NCI-H128 (cell line): ENCODE results near the gene CRAMP1.

Experiments used
- DNase-seq: peaks from one replicate; lab custom pipeline; 2025; ENCODE audit not compliant: unreplicated experiment; lab: John Stamatoyannopoulos, UW

The CRAMP1 gene

DNA sequence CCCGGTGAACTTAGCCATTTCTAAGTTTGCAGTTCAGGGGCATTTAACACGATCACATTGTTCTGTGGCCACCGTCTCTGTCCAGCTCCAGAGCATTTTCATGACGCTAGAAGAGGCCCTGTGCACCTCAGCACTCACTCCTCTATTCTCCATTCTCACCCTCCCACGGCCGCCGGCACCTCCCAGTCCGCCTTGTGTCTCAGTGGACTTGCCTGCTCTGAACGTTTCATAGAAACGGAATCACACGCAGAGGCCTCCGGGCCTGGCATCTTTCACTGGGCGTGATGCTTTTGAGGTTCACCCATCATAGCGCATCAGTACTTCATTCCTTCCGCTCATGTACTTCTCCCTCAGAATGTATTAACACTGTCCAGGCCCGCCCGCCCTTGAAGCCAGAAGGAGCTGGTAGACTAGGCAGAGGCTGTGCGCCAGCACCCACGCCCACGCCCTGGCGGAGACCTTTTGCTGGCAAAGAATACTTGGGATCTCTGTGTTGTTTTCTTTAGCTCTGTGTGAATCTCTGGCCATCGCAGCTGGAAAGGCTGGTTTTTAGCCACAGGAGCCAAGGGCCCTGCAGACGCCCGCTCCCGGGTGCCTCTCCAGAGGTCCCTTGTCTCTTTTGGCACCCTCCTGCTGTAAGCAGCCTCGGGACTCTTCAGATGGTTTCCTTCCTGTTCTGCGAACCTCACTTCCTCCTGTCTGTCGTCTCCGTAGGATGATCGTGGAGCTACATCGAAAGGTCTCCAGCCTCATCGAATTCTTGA is 42.5 kb downstream of the CRAMP1 start:
- DNase-seq = no peak

DNA sequence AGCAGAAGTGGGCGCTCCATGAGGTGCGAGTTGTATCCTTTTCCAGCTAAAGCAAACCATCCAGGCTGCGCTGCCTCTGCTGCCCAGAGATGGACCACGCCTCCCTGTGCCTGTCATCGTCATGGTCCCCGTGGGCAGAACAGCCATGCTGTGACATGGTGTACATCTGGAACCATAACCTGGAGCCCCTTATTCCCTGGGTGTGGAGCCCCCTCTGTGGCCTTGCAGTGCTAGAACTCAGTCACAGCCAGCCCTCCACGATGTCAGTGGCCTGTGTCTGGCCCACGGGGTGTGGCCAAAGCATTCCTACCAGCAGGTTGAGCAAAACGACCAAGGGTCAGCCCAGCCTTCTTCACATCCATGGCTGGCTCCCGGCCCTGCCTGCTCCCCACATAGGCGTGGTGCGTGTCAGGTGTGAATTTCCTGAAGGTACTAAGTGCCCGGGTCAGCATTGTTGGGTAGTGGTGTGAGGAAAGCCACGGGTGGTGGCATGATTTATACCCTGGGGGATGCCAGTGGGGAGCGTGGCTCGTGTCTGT is 43.2 kb downstream of the CRAMP1 start:
- no peak for DNase-seq

DNA sequence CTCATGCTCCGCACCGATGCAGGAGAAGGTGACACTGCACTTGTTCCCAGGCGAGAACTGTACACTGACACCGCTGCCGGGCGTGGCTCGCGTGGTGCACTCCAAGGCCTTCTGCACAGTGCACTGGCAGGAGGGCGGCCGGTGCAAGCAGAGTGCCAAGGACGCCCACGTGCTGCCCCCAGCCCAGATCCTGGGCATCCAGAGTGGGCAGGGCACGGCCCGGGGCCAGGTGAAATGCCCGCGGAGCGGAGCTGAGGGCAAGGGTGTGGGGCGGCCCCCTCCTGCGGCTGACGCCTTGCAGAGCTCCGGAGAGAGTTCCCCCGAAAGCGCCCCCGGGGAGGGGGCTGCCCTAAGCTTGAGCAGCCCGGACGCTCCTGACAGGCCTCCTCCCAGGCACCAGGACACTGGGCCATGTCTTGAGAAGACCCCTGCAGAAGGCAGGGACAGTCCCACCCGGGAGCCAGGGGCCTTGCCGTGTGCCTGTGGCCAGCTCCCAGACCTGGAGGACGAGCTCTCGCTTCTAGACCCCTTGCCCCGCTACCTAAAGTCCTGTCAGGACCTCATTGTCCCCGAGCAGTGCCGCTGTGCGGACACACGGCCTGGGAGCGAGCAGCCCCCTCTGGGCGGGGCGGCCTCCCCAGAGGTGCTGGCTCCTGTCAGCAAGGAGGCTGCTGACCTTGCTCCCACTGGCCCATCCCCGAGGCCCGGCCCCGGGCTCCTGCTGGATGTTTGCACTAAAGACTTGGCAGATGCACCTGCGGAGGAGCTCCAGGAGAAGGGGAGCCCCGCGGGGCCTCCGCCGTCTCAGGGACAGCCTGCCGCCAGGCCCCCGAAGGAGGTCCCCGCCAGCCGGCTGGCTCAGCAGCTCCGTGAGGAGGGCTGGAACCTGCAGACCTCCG is 44.0 kb downstream of the CRAMP1 start:
- DNase-seq = no peak

DNA sequence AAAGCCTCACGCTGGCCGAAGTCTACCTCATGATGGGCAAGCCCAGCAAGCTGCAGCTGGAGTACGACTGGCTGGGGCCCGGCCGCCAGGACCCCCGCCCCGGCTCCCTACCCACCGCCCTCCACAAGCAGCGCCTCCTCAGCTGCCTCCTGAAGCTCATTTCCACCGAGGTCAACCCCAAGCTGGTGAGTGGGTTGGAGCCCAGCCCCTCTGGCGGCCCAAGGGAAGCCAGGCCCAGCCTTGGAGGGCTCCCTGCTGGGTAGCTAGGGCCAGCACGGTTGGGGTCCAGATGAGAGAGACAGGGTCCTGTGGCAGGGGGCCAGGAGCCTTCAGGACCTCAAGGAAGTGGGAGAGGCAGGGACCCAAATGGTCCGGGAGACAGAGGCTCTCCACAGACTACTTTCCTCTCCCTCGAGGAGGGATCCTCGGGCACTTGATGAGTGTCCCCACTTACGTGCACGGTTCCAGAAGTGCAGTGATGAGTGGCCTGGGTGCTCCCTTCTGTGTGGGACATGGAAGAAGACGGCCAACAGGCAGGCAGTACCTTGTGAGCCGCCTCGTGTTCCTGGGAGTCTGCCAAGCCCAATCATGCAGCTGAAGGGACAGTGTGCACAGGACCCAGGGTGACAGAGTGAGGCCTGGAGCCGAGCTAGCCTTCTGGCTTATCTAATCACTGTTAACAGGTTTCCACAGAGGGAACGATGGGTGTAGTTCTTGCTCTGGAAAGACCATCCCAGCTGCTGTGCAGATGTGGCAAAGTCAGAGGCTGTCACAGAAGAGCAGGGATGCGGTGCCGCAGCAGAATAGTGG is 44.9 kb downstream of the CRAMP1 start:
- no peak for DNase-seq

DNA sequence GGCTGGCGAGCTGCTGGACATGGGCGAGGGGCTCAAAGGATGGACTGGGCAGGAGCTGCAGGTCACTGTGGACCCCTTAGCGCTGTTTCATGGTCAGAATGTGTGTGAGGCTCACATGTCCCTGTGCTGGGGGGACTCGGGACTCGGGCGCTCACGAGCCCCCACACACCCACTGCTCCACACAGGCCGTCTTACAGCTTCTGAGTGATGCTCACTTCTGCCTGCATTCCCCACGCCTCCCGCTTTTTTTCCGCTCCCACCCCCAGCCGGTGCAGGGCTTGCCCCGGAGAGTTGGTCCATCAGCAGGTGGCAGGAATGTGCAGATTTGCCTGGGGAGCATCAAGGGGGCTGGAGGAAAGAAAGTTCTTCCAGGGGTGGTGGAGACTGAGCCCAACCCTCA is 45.7 kb downstream of the CRAMP1 start:
- no peak for DNase-seq

DNA sequence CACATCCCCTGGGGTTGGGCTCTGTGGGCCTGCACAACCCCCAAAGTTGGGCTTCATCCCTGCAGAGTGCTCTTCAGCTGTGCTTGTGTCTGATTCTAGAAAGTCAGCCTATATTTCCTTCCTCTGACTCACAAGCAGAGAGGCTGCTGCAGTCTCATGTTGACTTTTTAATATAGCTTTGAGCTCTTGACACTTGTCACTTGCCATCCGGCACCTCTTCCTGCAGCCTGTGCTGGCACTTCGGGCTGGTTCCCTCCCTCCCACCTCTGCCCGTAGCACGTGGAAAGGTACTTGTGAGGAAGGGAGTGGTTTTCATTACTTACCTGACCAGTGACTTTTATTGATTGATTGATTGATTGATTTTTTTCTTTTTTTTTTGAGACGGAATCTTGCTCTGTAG is 46.9 kb downstream of the CRAMP1 start:
- DNase-seq = no peak

DNA sequence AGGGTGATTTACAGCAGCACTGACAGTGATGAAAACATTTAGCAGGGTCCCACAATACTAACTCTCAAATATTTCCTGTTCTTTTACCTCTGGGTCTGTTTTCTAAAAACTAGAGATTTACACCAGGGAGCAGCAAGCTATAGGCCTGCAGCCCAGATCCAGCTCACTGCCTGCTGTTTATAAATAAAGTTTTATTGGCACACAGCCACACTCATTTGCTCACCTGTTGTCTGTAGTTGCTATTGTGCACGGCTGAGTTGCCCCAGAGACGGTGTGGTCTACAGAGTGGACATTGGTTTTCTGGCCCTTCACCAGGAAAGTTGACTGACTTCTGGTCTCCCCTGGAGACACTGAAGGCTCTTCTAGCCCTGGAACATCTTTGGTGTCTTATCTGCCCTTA is 49.7 kb downstream of the CRAMP1 start:
- DNase-seq = no peak

DNA sequence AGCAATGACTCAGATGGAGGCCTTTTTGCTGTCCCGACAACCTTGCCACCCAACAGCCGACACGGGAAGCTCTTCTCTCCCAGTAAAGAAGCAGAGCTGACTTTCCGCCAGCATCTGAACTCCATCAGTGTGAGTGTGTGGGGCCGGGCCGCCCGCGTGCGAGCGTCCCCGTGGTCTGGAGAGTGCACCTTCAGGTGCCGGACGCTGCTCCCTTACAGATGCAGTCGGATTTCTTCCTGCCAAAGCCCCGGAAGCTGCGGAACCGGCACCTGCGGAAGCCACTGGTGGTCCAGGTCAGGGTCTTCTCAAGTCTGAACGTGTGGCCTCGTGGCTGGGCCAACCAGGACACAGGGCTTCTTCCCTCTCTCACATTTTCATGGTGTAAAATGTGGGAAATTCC is 50.4 kb downstream of the CRAMP1 start:
- no peak for DNase-seq

DNA sequence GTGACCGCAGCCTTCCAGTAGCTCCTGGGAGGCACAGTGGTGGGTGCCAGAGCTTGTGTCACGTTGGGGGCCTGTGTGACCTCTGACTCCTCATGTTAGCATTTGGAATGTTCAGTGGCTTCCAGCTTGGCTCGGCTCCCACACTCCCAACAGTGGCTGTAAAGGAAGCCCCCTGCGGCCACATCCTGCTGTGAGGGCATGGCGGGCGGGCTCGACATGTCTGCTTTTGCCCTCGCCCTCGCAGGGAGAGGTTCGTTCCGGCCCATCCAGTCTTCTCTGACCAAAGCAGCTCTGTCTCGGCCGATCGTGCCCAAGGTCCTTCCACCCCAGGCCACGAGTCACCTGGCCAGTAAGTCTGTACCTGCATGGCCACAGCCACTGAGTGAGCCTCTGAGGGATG is 53.7 kb downstream of the CRAMP1 start:
- DNase-seq = no peak

DNA sequence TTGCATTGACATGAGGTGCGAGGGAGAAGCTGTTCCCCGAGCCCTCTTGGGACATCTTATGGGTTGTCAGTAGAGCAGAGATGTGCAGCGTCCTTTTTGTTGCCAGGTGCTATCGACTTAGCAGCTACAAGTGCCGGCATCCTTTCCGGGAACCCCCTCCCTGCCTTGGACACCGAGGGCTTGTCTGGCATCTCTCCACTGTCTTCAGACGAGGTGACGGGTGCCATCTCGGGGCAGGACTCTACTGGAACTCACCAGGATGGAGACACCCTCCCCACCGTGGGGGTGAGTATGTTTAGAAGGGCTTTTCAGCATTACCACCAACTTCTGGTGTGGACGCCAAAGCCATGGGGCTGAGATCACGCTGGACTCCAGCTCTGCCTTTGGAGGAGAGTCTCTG is 54.2 kb downstream of the CRAMP1 start:
- no peak for DNase-seq

DNA sequence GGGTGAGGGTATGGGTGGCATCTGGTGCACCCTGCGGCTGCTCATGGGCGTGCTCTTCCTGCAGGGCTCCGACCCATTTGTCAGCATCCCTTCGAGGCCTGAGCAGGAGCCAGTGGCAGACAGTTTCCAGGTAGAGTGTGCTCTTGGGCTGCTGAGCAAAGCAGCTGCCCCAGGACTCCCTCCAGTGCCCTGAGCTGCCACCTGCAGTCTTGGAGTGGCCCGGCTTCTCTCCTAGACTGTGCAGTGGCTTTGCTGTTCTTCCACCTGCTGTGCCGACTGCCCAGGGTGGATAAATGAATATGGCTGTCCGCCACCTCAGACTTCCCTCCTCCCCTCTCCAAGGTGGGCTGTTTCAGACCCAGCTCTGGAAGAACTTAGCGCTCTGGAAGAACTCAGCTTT is 55.1 kb downstream of the CRAMP1 start:
- DNase-seq = no peak

DNA sequence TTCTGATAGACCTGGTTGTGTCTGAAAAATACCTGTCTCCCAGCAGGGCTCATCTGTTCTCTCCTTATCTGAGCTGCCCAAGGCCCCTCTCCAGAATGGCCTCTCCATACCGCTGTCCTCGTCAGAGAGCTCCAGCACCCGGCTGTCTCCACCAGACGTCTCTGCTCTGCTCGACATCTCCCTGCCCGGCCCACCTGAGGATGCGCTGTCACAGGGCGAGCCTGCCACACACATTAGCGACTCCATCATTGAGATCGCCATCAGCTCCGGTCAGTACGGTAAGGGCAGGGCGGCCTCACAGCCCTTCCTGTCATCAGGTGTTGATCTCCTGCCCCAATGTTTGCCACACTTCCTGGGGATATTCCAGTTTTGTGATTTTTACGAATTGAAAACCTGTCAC is 55.8 kb downstream of the CRAMP1 start:
- DNase-seq = no peak

DNA sequence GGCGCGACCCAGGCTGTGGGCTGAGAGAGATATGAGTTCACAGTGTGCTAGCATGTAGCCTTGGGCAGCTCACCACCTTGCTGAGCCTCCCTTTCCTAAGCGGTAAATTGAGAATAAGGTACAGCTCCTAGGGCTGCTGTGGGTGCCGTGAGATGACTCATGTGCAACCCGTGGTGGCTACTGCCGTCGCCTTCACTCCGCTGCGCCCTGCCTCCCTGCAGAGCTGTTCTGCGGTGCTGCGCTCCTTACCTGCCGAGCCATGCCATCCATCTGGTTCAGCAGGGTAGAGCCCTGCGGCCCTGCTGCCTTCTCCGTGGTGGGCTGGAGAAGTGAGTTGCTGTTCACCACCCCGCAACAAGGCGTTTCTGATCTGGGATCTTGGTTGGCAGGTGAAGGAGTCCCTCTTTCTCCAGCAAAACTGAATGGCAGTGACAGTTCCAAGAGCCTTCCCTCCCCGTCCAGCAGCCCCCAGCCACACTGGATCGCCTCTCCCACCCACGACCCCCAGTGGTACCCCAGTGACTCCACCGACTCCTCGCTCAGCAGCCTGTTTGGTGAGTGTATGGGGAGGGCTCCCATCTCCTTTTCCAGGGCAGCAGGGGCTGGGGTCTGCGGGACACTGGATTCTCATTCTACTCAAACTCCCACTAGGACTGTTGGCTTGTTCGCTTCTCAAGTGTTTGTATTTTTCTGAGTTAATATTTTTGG is 56.6 kb downstream of the CRAMP1 start:
- DNase-seq = no peak

DNA sequence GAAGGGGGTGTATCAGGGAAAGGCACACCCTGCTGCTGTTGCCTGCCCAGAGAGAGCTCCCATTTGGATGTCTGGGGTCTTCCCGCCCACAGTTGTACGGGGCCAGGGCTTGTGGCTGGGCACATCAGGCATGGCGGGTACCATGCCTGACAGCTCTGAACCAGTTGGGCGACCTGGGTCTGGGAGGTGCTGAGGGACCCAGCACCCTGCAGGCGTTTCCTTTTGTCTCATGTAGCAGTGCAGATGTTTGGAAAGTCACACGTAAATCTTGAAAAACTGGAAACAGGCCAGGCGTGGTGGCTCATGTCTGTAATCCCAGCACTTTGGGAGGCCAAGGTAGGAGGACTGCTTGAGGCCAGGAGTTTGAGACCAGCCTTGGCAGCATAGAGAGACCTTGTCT is 57.5 kb downstream of the CRAMP1 start:
- no peak for DNase-seq

DNA sequence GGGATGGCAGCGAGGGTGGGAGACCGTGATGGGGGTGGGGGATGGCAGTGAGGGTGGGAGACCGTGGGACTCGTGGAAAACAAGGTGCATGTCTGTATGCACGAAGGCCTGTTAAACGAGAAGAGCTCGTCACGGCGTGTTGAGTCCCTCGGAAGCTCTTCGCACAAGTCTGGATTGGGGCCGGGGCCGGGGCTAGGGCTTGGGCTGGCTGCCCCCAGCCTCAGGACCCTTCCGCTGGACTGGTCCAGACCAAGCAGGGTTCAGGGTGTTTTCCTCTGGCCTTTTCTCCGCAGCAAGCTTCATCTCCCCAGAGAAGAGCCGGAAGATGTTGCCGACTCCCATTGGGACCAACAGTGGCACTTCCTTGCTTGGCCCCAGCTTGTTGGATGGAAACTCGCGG is 58.2 kb downstream of the CRAMP1 start:
- no peak for DNase-seq

DNA sequence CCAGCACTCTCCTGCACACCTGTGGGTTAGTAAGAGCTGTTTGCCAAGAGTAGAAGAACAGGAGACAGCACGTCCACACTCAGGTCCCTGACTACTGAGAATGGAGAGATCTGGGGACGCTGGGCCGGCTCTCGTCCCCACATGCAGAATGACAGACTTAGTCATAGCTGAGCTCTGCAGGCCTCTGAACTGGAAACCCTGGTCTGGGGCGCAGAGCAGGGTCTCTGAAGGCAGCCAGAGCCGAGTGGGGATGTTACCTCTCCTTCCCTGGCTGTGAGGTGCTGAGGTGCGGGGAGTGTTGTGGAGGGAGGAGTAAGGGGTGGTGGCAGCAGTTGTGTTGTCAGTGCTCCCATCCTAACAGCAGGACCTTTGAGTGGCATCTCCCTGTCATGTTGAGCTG is 58.7 kb downstream of the CRAMP1 start:
- no peak for DNase-seq

DNA sequence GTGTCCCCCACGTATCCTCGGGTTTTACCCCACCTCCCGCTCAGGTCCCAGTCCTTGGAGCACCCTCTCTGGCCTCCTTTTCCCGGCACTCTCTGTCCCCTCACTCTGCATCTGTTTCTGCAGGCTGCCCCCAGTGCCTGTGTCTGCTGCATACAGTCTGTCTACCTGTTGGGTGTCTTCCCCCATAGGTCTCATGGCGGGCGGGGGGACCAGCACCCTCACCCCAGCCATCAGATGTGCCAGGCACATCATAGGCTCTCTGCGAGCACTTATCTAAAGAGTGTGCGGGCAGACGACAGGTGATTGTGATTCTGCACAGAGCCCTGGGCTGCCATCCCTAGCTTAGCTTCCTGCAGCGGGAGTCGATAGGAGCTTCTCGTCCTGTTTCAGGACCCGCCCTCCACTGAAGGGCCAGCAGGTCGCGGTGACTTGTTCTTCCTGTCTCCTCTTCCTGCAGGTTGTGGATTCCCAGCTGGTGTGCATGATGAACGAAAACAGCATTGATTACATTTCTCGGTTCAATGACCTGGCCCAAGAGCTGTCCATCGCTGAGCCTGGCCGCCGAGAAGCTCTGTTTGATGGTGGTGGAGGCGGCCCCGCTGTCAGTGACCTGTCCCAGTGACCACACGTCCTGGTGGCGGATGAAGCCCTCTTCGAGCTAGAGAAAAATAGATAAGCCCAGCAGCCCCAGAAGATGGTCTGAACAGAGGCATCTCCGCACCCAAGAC is 61.4 kb downstream of the CRAMP1 start:
- DNase-seq = no peak

DNA sequence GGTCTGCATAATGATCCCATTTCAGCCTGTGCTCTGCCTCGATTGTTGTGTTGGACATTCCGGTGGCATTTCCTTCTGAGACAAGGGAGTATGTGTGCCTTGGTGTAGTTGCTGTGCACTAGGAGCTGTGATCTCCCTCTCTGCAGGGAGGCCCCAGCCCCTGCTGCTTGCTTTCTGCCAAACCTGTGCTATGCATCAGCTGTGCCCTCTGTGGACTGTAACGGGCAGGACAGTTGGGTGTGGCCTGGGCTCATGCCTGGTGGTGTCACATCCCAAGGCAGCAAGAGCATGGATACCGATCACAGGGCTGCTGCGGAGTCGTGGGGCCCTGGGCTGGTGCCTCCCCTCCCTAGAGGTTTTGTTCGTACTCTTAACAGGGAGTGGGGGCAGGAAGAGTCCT is 62.1 kb downstream of the CRAMP1 start:
- DNase-seq = no peak

DNA sequence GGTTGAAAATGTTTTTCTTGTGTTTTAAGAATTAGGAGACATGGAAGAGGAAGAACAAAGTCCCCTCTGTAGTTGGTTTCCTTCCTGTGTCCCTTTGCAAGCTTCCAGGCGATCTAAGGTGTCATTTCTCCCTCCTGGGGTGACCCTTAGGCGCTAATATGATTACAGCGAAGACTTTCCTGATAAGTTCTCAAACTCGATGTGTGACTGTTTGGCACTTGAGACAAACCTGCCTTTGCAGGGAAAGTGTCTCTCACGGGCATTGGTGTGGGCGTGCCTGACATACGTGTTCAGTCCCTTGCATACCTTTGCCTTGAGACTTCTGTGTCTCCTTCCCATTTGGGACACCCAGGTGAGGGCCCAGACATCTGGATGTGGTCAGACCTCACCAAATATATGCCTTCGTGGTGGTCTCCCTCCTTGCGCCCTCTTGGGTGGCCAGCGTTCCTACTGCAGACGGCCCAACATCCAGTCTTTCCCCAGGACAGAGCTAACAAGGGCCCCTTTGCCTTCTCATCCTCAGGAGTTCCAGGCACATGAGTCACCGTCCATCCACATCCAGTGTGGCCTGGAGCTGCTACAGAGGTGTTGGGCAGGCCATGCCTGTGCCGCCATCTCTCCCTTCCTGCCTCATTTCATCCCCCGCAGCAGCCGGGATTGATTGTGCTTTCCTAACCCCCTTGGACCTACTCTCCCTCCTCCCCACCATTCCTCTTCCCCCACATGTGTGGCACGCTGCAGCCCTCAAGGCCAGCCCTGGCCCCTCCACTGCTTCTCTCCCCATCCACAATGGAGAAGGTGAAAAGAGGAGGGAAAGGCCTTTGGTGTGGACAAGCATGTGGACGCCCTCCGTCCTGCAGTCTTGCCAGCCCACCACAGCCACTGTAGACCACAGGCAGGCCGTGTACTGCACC is 62.8 kb downstream of the CRAMP1 start:
- DNase-seq = no peak
